HEK293T (cell line): ENCODE data around the gene MTHFR.

Experiments
- ARNT ChIP-seq: fragments of 450-650 bp; IDR thresholded peaks from 2 replicates; pipeline ENCODE4 v1.6.1; 2017; ENCODE audit warnings: mild to moderate bottlenecking
- BHLHE40 ChIP-seq: fragments of 450-650 bp; IDR thresholded peaks from 2 replicates; pipeline ENCODE4 v1.6.1; 2016; ENCODE audit warnings: mild to moderate bottlenecking, moderate library complexity, borderline replicate concordance
- ELF4 ChIP-seq: fragments of 450-650 bp; IDR thresholded peaks from 2 replicates; pipeline ENCODE4 v1.6.1; 2017; ENCODE audit warnings: antibody characterized with exemption
- FOXA1 ChIP-seq: fragments of 450-650 bp; IDR thresholded peaks from 2 replicates; pipeline ENCODE4 v1.6.1; 2016; ENCODE audit warnings: mild to moderate bottlenecking
- FOXK2 ChIP-seq: fragments of 450-650 bp; IDR thresholded peaks from 2 replicates; pipeline ENCODE4 v1.6.1; 2016; ENCODE audit warnings: mild to moderate bottlenecking
- FOXM1 ChIP-seq: fragments of 450-650 bp; IDR thresholded peaks from 2 replicates; pipeline ENCODE4 v1.6.1; 2017; ENCODE audit warnings: mild to moderate bottlenecking, borderline replicate concordance
- LEF1 ChIP-seq: fragments of 450-650 bp; IDR thresholded peaks from 2 replicates; pipeline ENCODE4 v1.6.1; 2017; ENCODE audit warnings: mild to moderate bottlenecking, borderline replicate concordance
- NFRKB ChIP-seq: fragments of 450-650 bp; IDR thresholded peaks from 2 replicates; pipeline ENCODE4 v1.6.1; 2016; ENCODE audit warnings: mild to moderate bottlenecking, moderate library complexity
- PKNOX1 ChIP-seq: fragments of 450-650 bp; IDR thresholded peaks from 2 replicates; pipeline ENCODE4 v1.6.1; 2016
- SP1 ChIP-seq: fragments of 450-650 bp; IDR thresholded peaks from 2 replicates; pipeline ENCODE4 v1.6.1; 2017
- SUZ12 ChIP-seq: fragments of 450-650 bp; IDR thresholded peaks from 2 replicates; pipeline ENCODE4 v1.6.1; 2016; ENCODE audit warnings: mild to moderate bottlenecking
- TARDBP ChIP-seq: fragments of 450-650 bp; IDR thresholded peaks from 2 replicates; pipeline ENCODE4 v1.6.1; 2016
- ZNF384 ChIP-seq: fragments of 450-650 bp; IDR thresholded peaks from 2 replicates; pipeline ENCODE4 v1.6.1; 2016

- no peak for TF ChIP-seq BHLHE40
- no peak for TF ChIP-seq FOXM1
- TF ChIP-seq TARDBP: no peak
- TF ChIP-seq ZNF384: no peak
- TF ChIP-seq FOXA1: no peak
- no peak for TF ChIP-seq ELF4
- TF ChIP-seq SP1: no peak
- no peak for TF ChIP-seq NFRKB
- no peak for TF ChIP-seq ARNT
- no peak for TF ChIP-seq LEF1
- TF ChIP-seq SUZ12: no peak
- no peak for TF ChIP-seq FOXK2
- no peak for TF ChIP-seq PKNOX1
These were observed 43.8 kb downstream of the MTHFR start, which contains the start of gene C1orf167 for GRCh38 chr1:11761988-11762406.
